HG03354 (cell line): ENCODE results near the gene CEP55.
A peak's percentile ranks its signal among the peaks of the same experiment; 100 is the strongest.
"Not testable (repeated sequence)": the region's sequence is repeated elsewhere in the genome, so short reads cannot be mapped to it uniquely, and the experiment has no call there.

ENCODE experiments used
- ATAC-seq: cut with Tn5 transposase; IDR thresholded peaks from one replicate; pipeline ENCODE4 v1.9.1; 2021; ENCODE audit warnings: mild to moderate bottlenecking; ENCODE audit not compliant: unreplicated experiment, poor library complexity, severe bottlenecking

The CEP55 gene

GRCh38 chr10:93503075-93503474, 6.7 kb downstream of the CEP55 start:
- ATAC-seq = peak; percentile 92

DNA sequence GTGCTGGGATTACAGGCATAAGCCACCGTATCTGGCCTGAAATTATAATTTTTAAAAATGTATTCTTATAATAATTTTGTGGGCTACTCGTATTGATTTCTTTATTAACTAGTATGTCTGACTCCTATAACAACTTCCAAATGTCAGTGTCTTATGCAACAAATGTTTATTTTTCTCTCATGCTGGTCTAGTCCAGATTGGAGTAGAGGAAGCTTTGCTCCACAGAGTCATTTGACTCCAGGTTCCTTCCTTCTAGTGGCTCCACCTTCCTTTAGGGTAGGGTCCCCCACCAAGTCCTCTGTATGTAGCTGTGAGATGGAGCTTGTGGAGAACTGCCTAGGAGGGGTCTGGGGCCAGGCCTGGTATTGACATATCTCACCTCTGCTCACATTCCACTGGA, 8.7 kb downstream of the CEP55 start:
- no peak for ATAC-seq

DNA sequence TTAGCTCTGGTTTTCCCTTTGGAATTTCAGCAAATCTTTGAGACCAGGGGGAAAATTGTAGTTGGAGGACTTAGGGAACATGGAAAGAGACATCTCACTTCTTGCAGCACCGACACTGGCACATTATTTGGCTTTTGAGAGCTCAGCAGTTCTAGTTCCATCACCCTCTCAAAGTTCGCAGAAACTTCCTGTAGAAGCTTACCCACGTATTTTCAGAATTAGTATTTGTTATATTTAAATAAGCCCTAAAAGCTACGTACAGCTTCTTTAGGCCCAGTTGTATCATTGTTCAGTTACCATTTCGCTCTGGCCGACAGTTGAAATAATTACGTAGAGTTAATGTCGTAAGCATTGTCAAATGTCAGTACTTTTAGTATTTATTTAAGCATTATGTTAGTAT, 13.4 kb downstream of the CEP55 start:
- ATAC-seq = no peak

- ATAC-seq = no peak
These were observed 16.2 kb downstream of the CEP55 start for GRCh38 chr10:93512565-93512964.

- ATAC-seq = no peak
These were observed 16.7 kb downstream of the CEP55 start for GRCh38 chr10:93513091-93513490.

GRCh38 chr10:93514521-93514920, 18.1 kb downstream of the CEP55 start:
- ATAC-seq = no peak

GRCh38 chr10:93515071-93516005, 18.9 kb downstream of the CEP55 start:
- ATAC-seq = no peak

GRCh38 chr10:93516006-93516380, 19.6 kb downstream of the CEP55 start:
- no peak for ATAC-seq

DNA sequence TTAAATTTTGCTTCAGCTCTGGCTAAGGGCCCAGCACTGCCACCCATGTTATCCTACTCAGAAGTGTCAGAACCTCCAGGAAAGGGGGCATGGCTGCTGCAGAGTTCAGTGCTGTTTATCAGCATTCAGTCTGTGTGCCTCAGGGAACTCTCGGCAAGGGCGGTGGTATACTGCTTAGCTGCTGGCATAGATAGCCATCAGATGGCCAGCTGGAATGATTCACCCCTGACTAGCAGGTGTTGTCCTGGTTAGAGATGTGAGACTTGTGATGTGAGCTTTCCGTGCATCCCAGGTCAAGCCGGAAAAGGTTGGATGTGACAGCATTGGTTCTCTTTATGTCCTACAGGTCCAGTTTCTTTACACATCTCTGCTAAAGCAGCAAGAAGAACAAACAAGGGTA, 22.1 kb downstream of the CEP55 start:
- ATAC-seq = no peak

GRCh38 chr10:93535293-93535692, 38.9 kb downstream of the CEP55 start:
- no peak for ATAC-seq

DNA sequence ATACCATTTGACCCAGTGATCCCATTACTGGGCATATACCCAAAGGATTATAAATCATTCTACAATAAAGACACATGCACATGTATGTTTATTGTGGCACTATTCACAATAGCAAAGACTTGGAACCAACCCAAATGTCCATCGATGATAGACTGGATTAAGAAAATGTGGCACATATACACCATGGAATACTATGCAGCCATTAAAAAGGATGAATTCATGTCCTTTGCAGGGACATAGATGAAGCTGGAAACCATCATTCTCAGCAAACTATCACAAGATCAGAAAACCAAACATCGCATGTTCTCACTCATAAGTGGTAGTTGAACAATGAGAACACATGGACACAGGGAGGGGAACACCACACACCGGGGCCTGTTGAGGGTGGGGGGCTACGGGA, 44.5 kb downstream of the CEP55 start:
- ATAC-seq = not testable (repeated sequence)

DNA sequence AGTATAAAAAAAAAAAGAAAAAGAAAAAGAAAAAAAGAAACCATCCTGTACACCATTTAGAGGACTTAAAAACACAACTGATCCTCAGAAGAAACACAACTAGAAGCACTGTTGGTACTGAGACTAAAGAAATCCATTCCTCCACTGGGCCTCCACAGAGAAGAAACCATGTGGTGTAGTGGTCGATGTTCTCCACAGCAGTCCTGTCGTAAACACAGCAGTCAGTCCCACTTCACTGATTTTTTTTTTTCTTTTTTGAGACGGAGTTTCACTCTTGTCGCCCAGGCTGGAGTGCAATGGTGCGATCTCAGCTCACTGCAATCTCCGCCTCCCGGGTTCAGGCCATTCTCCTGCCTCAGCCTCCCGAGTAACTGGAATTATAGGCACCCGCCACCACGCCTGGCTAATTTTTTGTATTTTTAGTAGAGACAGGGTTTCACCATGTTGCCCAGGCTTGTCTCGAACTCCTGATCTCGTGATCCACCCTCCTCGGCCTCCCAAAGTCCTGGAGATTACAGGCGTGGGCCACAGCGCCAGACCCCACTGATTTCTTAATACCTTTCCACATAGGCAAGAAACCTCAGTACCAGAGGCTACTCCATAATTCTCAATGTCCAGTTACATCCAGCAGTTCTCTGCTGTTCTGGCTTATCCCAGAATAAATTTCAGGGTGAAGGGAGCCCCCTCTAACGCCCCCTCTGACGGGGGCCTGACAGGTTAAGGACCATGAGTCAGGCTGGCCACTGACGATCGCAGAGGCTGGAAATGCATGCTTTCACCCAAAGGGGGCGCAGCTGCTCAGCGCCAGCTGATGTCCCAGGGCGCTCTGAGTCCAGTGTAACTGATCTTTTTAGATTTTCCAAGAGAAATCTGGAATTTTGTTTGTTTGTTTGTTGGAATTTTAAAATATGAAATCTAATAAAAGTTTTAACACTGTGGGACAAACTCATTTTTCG, 45.3 kb downstream of the CEP55 start:
- peak; percentile 57 for ATAC-seq

DNA sequence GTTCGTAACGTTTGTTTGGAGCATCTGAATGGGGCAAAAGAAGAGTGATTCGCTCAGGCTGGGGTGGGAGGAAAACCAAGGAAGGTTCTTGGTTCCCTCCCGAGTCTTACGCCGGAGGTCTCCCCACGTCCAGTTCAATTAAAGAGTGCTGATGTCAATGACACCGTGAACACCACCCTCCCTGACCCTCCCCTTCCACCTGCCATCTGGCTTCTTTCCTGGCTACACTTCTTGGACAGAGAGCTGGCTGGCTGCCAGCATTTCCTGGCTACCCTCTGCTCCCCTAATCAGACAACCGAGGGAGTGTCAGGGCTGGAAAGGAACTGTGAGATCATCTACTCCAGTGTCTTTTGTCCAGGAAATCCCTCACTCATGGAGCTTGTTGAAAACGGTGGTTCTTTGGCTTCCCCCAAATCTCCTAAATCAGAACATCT, 46.0 kb downstream of the CEP55 start:
- ATAC-seq = no peak

- not testable (repeated sequence) for ATAC-seq
These were observed 50.6 kb downstream of the CEP55 start for GRCh38 chr10:93546995-93547394.

GRCh38 chr10:93547522-93547921, 51.1 kb downstream of the CEP55 start:
- no peak for ATAC-seq

DNA sequence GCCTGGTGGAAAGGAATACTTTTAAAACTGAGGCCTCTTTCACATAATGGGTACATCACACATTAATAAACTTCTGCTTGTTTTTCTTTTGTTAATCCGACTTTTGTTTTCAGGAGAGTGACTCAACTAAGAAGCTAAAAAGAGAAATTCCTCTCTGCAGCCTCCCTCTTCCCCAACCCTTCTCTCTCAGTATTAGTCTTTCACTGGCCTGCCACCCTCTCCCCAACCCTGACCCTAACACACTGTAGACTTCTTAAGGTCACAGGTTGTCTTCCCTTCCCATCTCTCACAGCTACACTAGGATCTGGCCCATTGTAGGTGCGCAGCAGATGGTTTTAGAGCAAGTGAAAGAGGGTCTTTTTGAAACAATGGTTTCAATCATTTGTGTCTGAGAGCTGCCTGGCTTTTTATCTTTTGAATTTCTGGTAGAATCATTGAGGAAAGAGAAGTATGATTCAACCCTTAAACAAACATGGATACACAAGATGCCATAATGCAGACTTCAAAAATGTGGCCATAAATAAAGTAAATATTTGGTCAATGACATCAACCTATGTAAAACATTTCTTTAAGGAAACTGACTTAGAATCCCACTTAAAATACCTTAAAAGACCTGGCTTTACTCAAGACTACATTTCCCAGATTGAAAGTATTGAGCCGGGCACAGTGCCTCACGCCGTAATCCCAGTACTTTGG, 52.1 kb downstream of the CEP55 start:
- no peak for ATAC-seq

DNA sequence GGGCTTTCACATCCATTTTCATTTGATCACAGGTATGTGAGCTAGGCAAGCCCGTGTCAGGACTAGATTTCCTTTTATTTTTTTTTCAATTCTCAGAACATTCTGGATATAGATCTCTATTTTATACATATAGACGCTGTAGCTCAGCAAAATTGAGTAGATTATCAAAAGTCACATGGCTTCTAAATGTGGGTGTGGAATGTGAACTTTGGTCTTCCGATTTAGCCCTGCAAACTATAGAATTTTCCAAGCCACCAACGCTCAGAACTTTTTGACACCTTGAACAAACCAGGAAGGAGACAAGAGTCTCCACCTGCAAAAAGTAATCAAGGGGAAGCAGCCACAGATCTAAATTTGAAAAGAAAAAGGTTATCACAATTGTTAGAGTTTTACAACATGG, 54.2 kb downstream of the CEP55 start:
- ATAC-seq = no peak

DNA sequence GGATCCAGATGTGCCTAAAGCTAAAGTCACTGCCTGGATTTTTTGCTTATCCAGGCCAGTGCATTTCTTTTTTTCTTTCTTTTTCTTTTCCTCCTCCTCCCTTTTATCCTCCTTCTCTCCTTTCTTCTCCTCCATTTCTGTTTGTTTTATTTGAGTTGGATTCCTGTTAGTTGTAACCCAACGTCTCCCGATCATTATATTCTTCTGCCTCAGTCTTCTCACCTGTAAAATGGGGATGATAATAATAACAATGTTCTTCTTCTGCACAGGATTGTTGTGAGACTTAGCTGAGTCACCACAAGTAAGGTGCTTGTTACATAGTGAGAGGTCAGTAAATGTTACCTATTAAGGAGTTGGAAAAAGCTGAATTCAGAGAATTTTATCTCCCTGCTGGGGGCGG, 56.4 kb downstream of the CEP55 start:
- no peak for ATAC-seq

GRCh38 chr10:93553482-93554315, 57.3 kb downstream of the CEP55 start:
- no peak for ATAC-seq
